HepG2 (cell line): Measurements from ENCODE around the gene PTK7. TPM values are rescaled to one million over a fixed set of nuclear protein-coding genes. Genes with fewer than 3 reads are reported as not detected.

ENCODE experiments used
- ATAC-seq: fragments of 200-7000 bp; cut with Tn5 transposase; 3 replicates; pipeline ENCODE4 v1.9.1; 2020; ENCODE audit warnings: mild to moderate bottlenecking, moderate library complexity
- BruUV-seq: library from RNA; stranded (reverse); fragments of 400-500 nt; replicated peaks from 2 replicates; lab custom pipeline; 2021; lab: Mats Ljungman, UMichigan
- CTCF ChIA-PET: fragments of 300-600 bp; formaldehyde crosslinking; extraction: SDS; loops from one replicate; lab custom pipeline; 2021; ENCODE audit warnings: low total read pairs, inconsistent platforms, low intra/inter-chr PET ratio; lab: Yijun Ruan, JAX
- POLR2A ChIA-PET: fragments of 350-600 bp; sonication (Branson Sonifier 250); formaldehyde crosslinking; loops from one replicate; lab custom pipeline; 2020; ENCODE audit warnings: antibody characterized with exemption, inconsistent platforms; lab: Yijun Ruan, JAX
- DNase-seq: peaks from one replicate; pipeline ENCODE4 v3.0.0-alpha.2; 2015; ENCODE audit warnings: low spot score
- FAIRE-seq: peaks from 3 replicates; lab custom pipeline; 2011; peaks lifted over from hg19 to GRCh38; lab: Jason Lieb, UNC
- H2AFZ ChIP-seq: one replicate; pipeline ENCODE4 v1.6.1; 2011; ENCODE audit warnings: low read length, inconsistent platforms
- H3K27ac ChIP-seq: fragments of 300-600 bp; 3 replicates; pipeline ENCODE4 v1.8.0; 2011; ENCODE audit warnings: mixed run types, mild to moderate bottlenecking, mixed read lengths, low read length, inconsistent platforms; ENCODE audit not compliant: insufficient read depth; ENCODE audit errors: extremely low read length
- H3K27me3 ChIP-seq, 2 experiments: fragments of 200-600 bp in 1 of 2; 2 replicates in 1 of 2; 3 replicates in 1 of 2; pipeline versions ENCODE4 v1.6.0 to v1.8.0; 2011; ENCODE audit warnings: low read length in 2 of 2, mild to moderate bottlenecking in 2 of 2, moderate library complexity in 2 of 2, inconsistent platforms in 1 of 2; ENCODE audit not compliant: insufficient read depth in 2 of 2, control insufficient read depth in 1 of 2
- H3K36me3 ChIP-seq, 2 experiments: fragments of 200-600 bp in 1 of 2; replicated peaks in 1 of 2; 2 replicates in 1 of 2; 3 replicates in 1 of 2; pipeline versions ENCODE4 v1.5.1 to v1.8.0; 2011; ENCODE audit warnings: low read length in 2 of 2, inconsistent platforms in 1 of 2; ENCODE audit not compliant: insufficient read depth in 2 of 2, control insufficient read depth in 1 of 2
- H3K4me1 ChIP-seq: 2 replicates; pipeline ENCODE4 v1.5.1; 2012; ENCODE audit warnings: low read length, inconsistent platforms; ENCODE audit not compliant: insufficient read depth
- H3K4me2 ChIP-seq: 2 replicates; pipeline ENCODE4 v1.6.0; 2011; ENCODE audit warnings: low read depth, low read length, inconsistent platforms
- H3K4me3 ChIP-seq, 3 experiments: fragments of 200-600 bp in 1 of 3; sonication (generic), shearing (Covaris generic) in 1 of 3; replicated peaks in 1 of 3; 2 replicates each; pipeline ENCODE4 v1.5.1; 2011 to 2016; ENCODE audit warnings: low read length in 3 of 3, inconsistent platforms in 2 of 3, low read depth in 2 of 3, mild to moderate bottlenecking in 2 of 3, control low read depth in 1 of 3, mixed read lengths in 1 of 3; ENCODE audit not compliant: insufficient read depth in 1 of 3
- H3K79me2 ChIP-seq: one replicate; pipeline ENCODE4 v1.6.1; 2011; ENCODE audit warnings: low read length, inconsistent platforms; ENCODE audit not compliant: insufficient read depth
- H3K9ac ChIP-seq: 2 replicates; pipeline ENCODE4 v1.6.0; 2011; ENCODE audit warnings: mild to moderate bottlenecking, low read depth, low read length, inconsistent platforms; ENCODE audit not compliant: insufficient read depth
- H3K9me3 ChIP-seq: 2 replicates; pipeline ENCODE4 v1.5.1; 2012; ENCODE audit warnings: mild to moderate bottlenecking, low read length
- H4K20me1 ChIP-seq: 2 replicates; pipeline ENCODE4 v1.6.0; 2011; ENCODE audit warnings: inconsistent platforms, mild to moderate bottlenecking, low read length, moderate library complexity; ENCODE audit not compliant: insufficient read depth
- ARID2 ChIP-seq: sonication (generic); formaldehyde crosslinking; IDR thresholded peaks from 2 replicates; pipeline ENCODE4 v1.8.1; 2022; ENCODE audit warnings: mild to moderate bottlenecking, missing genetic modification reagents, borderline replicate concordance
- EEA1 ChIP-seq: sonication (generic); formaldehyde crosslinking; IDR thresholded peaks from 2 replicates; pipeline ENCODE4 v1.5.1; 2020; ENCODE audit warnings: mild to moderate bottlenecking, missing genetic modification reagents, borderline replicate concordance
- FOXC1 ChIP-seq: sonication (generic); formaldehyde crosslinking; IDR thresholded peaks from 2 replicates; pipeline ENCODE4 v1.8.0; 2022; ENCODE audit warnings: mild to moderate bottlenecking, missing genetic modification reagents, borderline replicate concordance
- HNF4A ChIP-seq: sonication (generic); formaldehyde crosslinking; IDR thresholded peaks from 2 replicates; pipeline ENCODE4 v1.4.0; 2020; ENCODE audit warnings: missing genetic modification reagents
- HOXA7 ChIP-seq: sonication (generic); formaldehyde crosslinking; IDR thresholded peaks from 2 replicates; pipeline ENCODE4 v1.8.1; 2022; ENCODE audit warnings: mild to moderate bottlenecking, missing genetic modification reagents, moderate library complexity
- MED1 ChIP-seq: sonication (generic); formaldehyde crosslinking; IDR thresholded peaks from 2 replicates; pipeline ENCODE4 v1.4.0; 2020; ENCODE audit warnings: missing genetic modification reagents
- NFE2 ChIP-seq: sonication (generic); formaldehyde crosslinking; IDR thresholded peaks from 2 replicates; pipeline ENCODE4 v1.4.0; 2020; ENCODE audit warnings: missing genetic modification reagents
- ZFP82 ChIP-seq: sonication (generic); formaldehyde crosslinking; IDR thresholded peaks from 2 replicates; pipeline ENCODE4 v1.5.1; 2020; ENCODE audit warnings: mild to moderate bottlenecking, missing genetic modification reagents, borderline replicate concordance
- ZFY ChIP-seq: sonication (generic); formaldehyde crosslinking; IDR thresholded peaks from 2 replicates; pipeline ENCODE4 v1.4.0; 2020; ENCODE audit warnings: missing genetic modification reagents
- ZNF124 ChIP-seq: sonication (generic); formaldehyde crosslinking; IDR thresholded peaks from 2 replicates; pipeline ENCODE4 v1.4.0; 2020; ENCODE audit warnings: missing genetic modification reagents
- ZNF350 ChIP-seq: sonication (generic); formaldehyde crosslinking; IDR thresholded peaks from 2 replicates; pipeline ENCODE4 v1.4.0; 2020; ENCODE audit warnings: mild to moderate bottlenecking, low read depth, missing genetic modification reagents, borderline replicate concordance
- ZNF431 ChIP-seq: sonication (generic); formaldehyde crosslinking; IDR thresholded peaks from 2 replicates; pipeline ENCODE4 v1.9.0; 2022; ENCODE audit warnings: missing genetic modification reagents, low read depth, mild to moderate bottlenecking, borderline replicate concordance
- ZNF652 ChIP-seq: IDR thresholded peaks from 2 replicates; pipeline ENCODE4 v1.6.1; 2016; ENCODE audit warnings: low read depth, borderline replicate concordance
- ZNF839 ChIP-seq: sonication (generic); formaldehyde crosslinking; IDR thresholded peaks from 2 replicates; pipeline ENCODE4 v1.4.0; 2020; ENCODE audit warnings: missing genetic modification reagents, mild to moderate bottlenecking, borderline replicate concordance
- WGBS: methylation state at CpG from one replicate; pipeline ENCODE4 v1.1.6; 2017; ENCODE audit warnings: low lambda C conversion rate; 5-methylcytosine and 5-hydroxymethylcytosine counted together
- in situ Hi-C: cut with HindIII; loops from 2 replicates; pipeline ENCODE4 v1.10.0; 2017; ENCODE audit warnings: low pct_unique_long_range_greater_than_20kb; ENCODE audit not compliant: extremely low pct_ligation_motif_present
- intact Hi-C: fragments of 100-400 bp; cut with micrococcal nuclease; formaldehyde crosslinking; loops from one replicate; pipeline ENCODE4 v1.10.0; 2022; ENCODE audit not compliant: unreplicated experiment
- polyA plus RNA-seq, 8 experiments: library from polyadenylated mRNA; depleted of rRNA in 3 of 8; stranded (reverse) in 7 of 8; unstranded in 1 of 8; fragments of >200 nt; fragmentation: Illumina TruSeq in 4 of 8; extraction: Trizol in 4 of 8; gene quantifications; 2 replicates each; pipeline versions ENCODE4 v1.2.1 to v1.2.3, GENCODE V29; 2011 to 2016; ENCODE audit warnings: low read depth in 4 of 8, missing spikeins in 1 of 8, mixed read lengths in 1 of 8; ENCODE audit not compliant: insufficient read depth in 1 of 8
- total RNA-seq, 5 experiments: library from RNA; depleted of rRNA; stranded (reverse); fragments of >200 nt; fragmentation: Illumina TruSeq; extraction: Trizol; gene quantifications; 2 replicates each; pipeline ENCODE4 v1.2.3, GENCODE V29; 2016; ENCODE audit warnings: low read depth in 1 of 5
- TF ChIP-seq, protein P1 (sequence below): sonication (generic); formaldehyde crosslinking; IDR thresholded peaks from 2 replicates; pipeline ENCODE4 v1.4.0; 2020; ENCODE audit warnings: missing genetic modification reagents
- TF ChIP-seq, protein P2 (sequence below): sonication (generic); formaldehyde crosslinking; IDR thresholded peaks from 2 replicates; pipeline ENCODE4 v1.8.1; 2023; ENCODE audit warnings: mild to moderate bottlenecking, inconsistent platforms, moderate library complexity, missing genetic modification reagents, borderline replicate concordance

Gene PTK7
- total and polyA plus RNA-seq, 2 of the 13 experiments (the other 11 are each of a cell fraction or from before 2014, with no cell fraction given) = 98.5 to 99.8 TPM

DNA sequence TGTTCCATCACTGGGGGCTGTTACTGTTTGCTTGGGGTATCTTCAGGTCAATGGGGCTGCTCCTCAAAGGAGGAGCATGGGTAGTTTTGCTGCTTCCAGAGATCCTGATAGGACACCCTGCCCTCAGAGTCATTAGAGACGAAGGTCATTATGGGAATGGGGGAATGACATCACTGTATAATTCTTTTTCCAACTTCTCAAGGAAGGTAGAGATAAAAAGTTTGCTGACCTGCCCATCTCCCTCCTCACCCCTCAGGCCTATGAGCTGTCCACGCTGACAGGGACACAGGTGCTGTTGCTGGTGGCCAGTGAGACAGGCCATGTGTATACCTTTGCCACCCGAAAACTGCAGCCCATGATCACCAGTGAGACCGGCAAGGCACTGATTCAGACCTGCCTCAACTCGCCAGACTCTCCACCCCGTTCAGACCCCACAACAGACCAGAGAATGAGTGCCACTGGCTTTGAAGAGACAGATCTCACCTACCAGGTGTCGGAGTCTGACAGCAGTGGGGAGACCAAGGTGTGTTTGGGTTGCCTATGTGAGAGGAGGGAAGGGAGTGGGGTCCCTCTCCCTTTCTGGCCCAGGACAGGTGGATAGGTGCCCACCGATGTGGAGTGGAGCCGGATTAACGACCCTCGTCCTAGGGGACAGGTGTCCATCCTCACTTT lies 97.6 kb downstream of the PTK7 start:
- 88% methylated on average over 7 of the region's 11 CpGs for WGBS
- H3K27ac ChIP-seq = peak overlapping the region; percentile 57
- peaks cover 36% of the 10 kb centered on the region for H3K79me2 ChIP-seq
- DNase-seq = no peak
- peaks cover 32% of the 10 kb centered on the region for H4K20me1 ChIP-seq
- no peak for FAIRE-seq
- H3K27me3 ChIP-seq = no peaks in the 10 kb centered on the region; a peak in 1 of 5 replicates
- H3K9me3 ChIP-seq = no peaks in the 10 kb centered on the region
- H3K4me2 ChIP-seq = peak overlapping the region; percentile 95
- intact Hi-C loops = loop anchor here (1.0 to 5.0 kb wide), 3 partner anchors 9 to 454 kb away; partner anchors contain the start of genes CUL9, DNPH1 and GTPBP2
- H3K36me3 ChIP-seq = peaks cover 20 to 33% of the 10 kb centered on the region in 2 experiments
- no peak for ATAC-seq
- ChIA-PET CTCF (no interaction called here), POLR2A (interaction anchor here (1.0 to 1.9 kb wide), 21 partner anchors 9 to 456 kb away, joined by 3 to 13 read pairs (median 5); partner anchors contain the start of genes ABCC10, CUL7, CUL9 and DNPH1)
- H2AFZ ChIP-seq = no peak overlapping the region
- H3K4me3 ChIP-seq = peak overlapping the region; percentile 95 to 97 (median 95); a peak in 5 of 6 replicates
- H3K4me1 ChIP-seq = peaks cover 37% of the 10 kb centered on the region
- in situ Hi-C loops = no loop called here
- BruUV-seq = no TSS peak
- peak overlapping the region; percentile 96 for H3K9ac ChIP-seq
- TF ChIP-seq NFE2 (CRISPR knock-in tag) (no peak), EEA1 (0 out of 2 replicates have a peak, but pooled peaks have one; percentile 14), MED1 (CRISPR knock-in tag) (no peak), ZNF124 (CRISPR knock-in tag) (no peak), ARID2 (CRISPR knock-in tag) (no peak), HOXA7 (CRISPR knock-in tag) (no peak), ZFP82 (0 out of 2 replicates have a peak, but pooled peaks have one; percentile 30), ZNF839 (peak; percentile 66; the same call in 1 of the 2 replicates), ZNF350 (CRISPR knock-in tag) (0 out of 2 replicates have a peak, but pooled peaks have one; percentile 2), FOXC1 (peak; percentile 56; the same call in 1 of the 2 replicates), ZNF652 (no peak), ZFY (CRISPR knock-in tag) (no peak), ZNF431 (no peak), HNF4A (CRISPR knock-in tag) (no peak; the same call in 1 of the 2 replicates)
- TF ChIP-seq, protein P1, sequence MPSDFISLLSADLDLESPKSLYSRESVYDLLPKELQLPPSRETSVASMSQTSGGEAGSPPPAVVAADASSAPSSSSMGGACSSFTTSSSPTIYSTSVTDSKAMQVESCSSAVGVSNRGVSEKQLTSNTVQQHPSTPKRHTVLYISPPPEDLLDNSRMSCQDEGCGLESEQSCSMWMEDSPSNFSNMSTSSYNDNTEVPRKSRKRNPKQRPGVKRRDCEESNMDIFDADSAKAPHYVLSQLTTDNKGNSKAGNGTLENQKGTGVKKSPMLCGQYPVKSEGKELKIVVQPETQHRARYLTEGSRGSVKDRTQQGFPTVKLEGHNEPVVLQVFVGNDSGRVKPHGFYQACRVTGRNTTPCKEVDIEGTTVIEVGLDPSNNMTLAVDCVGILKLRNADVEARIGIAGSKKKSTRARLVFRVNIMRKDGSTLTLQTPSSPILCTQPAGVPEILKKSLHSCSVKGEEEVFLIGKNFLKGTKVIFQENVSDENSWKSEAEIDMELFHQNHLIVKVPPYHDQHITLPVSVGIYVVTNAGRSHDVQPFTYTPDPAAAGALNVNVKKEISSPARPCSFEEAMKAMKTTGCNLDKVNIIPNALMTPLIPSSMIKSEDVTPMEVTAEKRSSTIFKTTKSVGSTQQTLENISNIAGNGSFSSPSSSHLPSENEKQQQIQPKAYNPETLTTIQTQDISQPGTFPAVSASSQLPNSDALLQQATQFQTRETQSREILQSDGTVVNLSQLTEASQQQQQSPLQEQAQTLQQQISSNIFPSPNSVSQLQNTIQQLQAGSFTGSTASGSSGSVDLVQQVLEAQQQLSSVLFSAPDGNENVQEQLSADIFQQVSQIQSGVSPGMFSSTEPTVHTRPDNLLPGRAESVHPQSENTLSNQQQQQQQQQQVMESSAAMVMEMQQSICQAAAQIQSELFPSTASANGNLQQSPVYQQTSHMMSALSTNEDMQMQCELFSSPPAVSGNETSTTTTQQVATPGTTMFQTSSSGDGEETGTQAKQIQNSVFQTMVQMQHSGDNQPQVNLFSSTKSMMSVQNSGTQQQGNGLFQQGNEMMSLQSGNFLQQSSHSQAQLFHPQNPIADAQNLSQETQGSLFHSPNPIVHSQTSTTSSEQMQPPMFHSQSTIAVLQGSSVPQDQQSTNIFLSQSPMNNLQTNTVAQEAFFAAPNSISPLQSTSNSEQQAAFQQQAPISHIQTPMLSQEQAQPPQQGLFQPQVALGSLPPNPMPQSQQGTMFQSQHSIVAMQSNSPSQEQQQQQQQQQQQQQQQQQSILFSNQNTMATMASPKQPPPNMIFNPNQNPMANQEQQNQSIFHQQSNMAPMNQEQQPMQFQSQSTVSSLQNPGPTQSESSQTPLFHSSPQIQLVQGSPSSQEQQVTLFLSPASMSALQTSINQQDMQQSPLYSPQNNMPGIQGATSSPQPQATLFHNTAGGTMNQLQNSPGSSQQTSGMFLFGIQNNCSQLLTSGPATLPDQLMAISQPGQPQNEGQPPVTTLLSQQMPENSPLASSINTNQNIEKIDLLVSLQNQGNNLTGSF (CRISPR knock-in tag) = peak; percentile 66
- TF ChIP-seq, protein P2, sequence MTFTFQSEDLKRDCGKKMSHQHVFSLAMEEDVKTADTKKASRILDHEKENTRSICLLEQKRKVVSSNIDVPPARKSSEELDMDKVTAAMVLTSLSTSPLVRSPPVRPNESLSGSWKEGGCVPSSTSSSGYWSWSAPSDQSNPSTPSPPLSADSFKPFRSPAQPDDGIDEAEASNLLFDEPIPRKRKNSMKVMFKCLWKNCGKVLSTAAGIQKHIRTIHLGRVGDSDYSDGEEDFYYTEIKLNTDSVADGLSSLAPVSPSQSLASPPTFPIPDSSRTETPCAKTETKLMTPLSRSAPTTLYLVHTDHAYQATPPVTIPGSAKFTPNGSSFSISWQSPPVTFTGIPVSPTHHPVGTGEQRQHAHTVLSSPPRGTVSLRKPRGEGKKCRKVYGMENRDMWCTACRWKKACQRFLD = peak; percentile 20; the same call in 1 of the 2 replicates
